Thoracic aorta (tissue), 2 donors: ENCODE data around the gene ZBTB7C. TPM values are rescaled to one million over a fixed set of nuclear protein-coding genes. Genes with fewer than 3 reads are reported as not detected.

Source experiments
- ATAC-seq: fragments of 150-250 bp; one replicate; pipeline ENCODE4 v1.8.0; 2017; ENCODE audit warnings: low read depth; ENCODE audit not compliant: insufficient number of reproducible peaks, low FRiP score
- DNase-seq: peaks from one replicate; pipeline ENCODE4 v3.0.0-alpha.2; 2020; ENCODE audit warnings: low spot score
- H3K27ac ChIP-seq, 2 donors: fragments of 200-600 bp; sonication (generic); 1 replicate in 1 of 2; 2 replicates in 1 of 2; pipeline ENCODE4 v1.5.1; 2016; ENCODE audit warnings: mild to moderate bottlenecking in 2 of 2, moderate library complexity in 2 of 2
- H3K27me3 ChIP-seq: fragments of 200-600 bp; sonication (generic); replicated peaks from 2 replicates; pipeline ENCODE4 v1.6.0; 2016; ENCODE audit warnings: mild to moderate bottlenecking; ENCODE audit not compliant: insufficient read depth
- H3K36me3 ChIP-seq: fragments of 200-600 bp; sonication (generic); one replicate; pipeline ENCODE4 v1.5.1; 2016
- H3K4me1 ChIP-seq, 2 donors: fragments of 200-600 bp; sonication (generic); 1 replicate in 1 of 2; 2 replicates in 1 of 2; pipeline versions ENCODE4 v1.5.1 to v1.6.0; 2016; ENCODE audit warnings: low read depth in 2 of 2, mild to moderate bottlenecking in 1 of 2; ENCODE audit not compliant: control insufficient read depth in 1 of 2
- H3K4me3 ChIP-seq: fragments of 200-600 bp; sonication (generic); 2 replicates; pipeline ENCODE4 v1.5.1; 2016; ENCODE audit warnings: mild to moderate bottlenecking
- H3K9me3 ChIP-seq: fragments of 200-600 bp; sonication (generic); 2 replicates; pipeline ENCODE4 v1.5.1; 2016
- total RNA-seq, 2 donors: library from RNA; depleted of rRNA; stranded (reverse); fragments of >200 nt; gene quantifications; one replicate each; pipeline versions ENCODE4 v1.1.0 to v1.2.3, GENCODE V29; 2016
- TF ChIP-seq, protein P1 (sequence below): fragments of 200-600 bp; sonication (generic); IDR thresholded peaks from one replicate; pipeline ENCODE4 v1.5.1; 2019; ENCODE audit warnings: antibody characterized with exemption

The ZBTB7C gene
- total RNA-seq, 2 donors from 2014 or later, result 9.6 to 10.9 TPM

DNA sequence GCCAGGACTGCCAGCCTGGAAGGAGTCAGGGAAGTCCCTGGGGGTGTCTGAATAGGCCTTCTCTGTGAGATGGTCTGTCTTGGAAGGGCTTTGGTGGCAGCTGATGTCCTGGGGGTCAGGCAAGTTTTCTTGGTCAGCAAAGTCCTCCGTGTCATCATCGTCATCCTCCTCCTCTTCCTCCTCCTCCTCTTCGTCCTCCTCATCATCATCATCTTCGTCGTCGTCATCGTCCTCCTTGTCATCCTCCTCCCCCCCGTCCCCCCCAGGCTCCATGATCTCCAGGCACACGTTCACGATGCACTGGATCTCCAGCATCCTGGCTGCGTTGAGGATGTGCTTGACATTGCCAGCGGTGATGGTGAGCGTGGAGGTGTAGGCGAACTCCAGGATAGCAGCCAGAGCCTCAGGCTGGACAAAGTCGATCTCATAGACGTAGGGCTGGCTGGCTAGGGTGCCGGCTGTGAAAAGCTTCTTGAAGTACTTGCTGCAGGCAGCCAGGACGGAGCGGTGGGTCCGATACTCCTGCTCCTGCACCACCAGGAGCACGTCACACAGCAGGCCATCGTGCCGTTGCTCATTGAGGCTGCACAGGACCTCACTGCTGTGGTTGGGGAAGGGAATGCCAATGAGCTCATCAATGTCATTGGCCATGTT lies 368.6 kb downstream of the ZBTB7C start:
- Histone ChIP-seq H3K27ac (no peak overlapping the region), H3K9me3 (no peaks in the 10 kb centered on the region), H3K4me3 (no peak overlapping the region), H3K27me3 (no peaks in the 10 kb centered on the region), H3K36me3 (peaks cover 3% of the 10 kb centered on the region), H3K4me1 (no peaks in the 10 kb centered on the region)
- TF ChIP-seq, protein P1, sequence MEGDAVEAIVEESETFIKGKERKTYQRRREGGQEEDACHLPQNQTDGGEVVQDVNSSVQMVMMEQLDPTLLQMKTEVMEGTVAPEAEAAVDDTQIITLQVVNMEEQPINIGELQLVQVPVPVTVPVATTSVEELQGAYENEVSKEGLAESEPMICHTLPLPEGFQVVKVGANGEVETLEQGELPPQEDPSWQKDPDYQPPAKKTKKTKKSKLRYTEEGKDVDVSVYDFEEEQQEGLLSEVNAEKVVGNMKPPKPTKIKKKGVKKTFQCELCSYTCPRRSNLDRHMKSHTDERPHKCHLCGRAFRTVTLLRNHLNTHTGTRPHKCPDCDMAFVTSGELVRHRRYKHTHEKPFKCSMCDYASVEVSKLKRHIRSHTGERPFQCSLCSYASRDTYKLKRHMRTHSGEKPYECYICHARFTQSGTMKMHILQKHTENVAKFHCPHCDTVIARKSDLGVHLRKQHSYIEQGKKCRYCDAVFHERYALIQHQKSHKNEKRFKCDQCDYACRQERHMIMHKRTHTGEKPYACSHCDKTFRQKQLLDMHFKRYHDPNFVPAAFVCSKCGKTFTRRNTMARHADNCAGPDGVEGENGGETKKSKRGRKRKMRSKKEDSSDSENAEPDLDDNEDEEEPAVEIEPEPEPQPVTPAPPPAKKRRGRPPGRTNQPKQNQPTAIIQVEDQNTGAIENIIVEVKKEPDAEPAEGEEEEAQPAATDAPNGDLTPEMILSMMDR, result no peak
- ATAC-seq, result no peak
- DNase-seq, result no peak

DNA sequence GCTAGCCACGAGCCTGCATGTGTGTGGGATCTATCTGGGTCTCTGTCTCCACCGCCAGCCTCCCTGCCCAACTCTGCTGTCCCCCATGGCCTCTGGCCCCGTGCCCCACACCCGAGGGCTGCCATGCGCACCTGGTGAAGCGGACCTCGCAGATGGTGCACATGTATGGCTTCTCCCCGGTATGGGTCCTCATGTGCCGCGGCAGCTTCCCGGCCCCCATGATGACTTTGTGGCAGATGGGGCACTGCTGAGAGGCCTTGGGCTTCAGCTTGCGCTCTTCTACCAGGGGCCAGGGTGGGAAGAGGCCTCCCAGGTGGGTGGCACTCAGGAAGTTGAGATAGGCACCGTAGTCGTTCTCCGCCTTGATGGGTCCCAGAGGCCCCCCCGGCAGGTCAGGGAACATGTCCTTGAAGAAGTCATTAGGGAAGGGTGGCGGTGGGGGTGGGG lies 369.4 kb downstream of the ZBTB7C start:
- H3K4me1 ChIP-seq, result no peaks in the 10 kb centered on the region
- TF ChIP-seq, protein P1, result no peak
- DNase-seq, result no peak
- H3K9me3 ChIP-seq, result no peaks in the 10 kb centered on the region
- no peak overlapping the region for H3K4me3 ChIP-seq
- peaks cover 3% of the 10 kb centered on the region for H3K36me3 ChIP-seq
- no peak for ATAC-seq
- H3K27me3 ChIP-seq, result no peaks in the 10 kb centered on the region
- no peak overlapping the region for H3K27ac ChIP-seq

DNA sequence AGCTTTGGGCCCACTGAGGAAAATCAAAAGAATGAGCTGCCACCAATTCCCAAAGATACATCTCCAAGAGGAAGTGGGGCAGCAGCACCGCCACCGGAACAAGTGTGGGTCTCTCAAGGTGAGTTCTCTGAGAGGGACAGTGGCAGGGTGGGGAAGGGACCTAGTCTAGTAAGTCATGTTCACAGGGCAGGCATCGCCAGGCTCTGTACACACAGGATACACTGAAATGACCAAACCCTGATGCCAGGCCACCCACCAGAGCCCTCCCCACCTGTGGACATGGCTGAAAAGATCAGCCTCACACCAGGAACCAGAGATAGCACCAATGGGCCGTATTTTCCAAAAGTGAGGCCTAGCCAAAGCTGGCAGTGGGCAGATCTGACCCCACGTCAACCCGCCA lies 370.5 kb downstream of the ZBTB7C start:
- ATAC-seq (no peak), DNase-seq (no peak)
- Histone ChIP-seq H3K9me3 (no peaks in the 10 kb centered on the region), H3K4me3 (no peak overlapping the region), H3K4me1 (peaks cover 0 to 10% of the 10 kb centered on the region in 2 donors), H3K36me3 (peaks cover 3% of the 10 kb centered on the region), H3K27me3 (no peaks in the 10 kb centered on the region), H3K27ac (no peak overlapping the region)
- TF ChIP-seq, protein P1, result no peak

DNA sequence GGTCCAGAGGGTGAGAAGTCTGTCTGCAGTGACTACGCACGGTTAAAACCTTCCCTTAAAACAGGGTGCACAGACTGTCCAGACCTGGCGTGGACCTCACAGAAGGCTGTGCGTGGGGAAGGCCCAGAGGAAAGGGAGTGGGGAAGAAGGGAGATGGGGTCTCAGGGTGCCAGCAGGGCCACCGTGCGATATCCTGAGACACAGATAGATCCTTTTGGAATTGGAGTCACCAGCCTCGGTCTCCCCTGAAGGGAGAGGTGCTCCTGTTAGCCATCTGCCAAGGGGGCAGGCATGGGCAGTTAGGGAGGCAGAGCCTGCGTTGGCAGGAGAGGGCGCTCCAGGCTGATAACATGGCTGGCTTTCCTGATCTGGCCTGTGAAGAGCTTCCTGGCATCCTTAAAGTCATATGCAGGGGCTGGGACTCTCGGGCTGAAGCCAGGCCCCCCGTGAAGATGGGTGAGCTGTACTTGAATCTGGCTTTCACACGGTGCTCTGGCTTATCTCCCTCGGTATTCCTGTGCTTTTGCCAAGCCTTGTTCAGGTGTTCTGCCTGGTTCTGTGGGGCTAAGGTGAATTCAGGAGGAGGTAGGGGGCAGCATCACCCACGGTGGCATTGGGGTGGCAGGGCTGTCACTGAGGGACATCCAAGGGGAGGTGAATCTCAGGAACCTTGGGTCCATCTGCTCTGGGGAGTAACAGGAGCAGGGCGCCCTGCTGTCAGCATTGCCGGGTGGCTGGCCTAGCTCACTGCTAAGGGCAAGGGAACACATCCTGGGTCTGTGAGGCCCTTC lies 371.5 kb downstream of the ZBTB7C start:
- no peaks in the 10 kb centered on the region for H3K27me3 ChIP-seq
- no peak overlapping the region for H3K27ac ChIP-seq
- DNase-seq, result no peak
- peaks cover 3% of the 10 kb centered on the region for H3K36me3 ChIP-seq
- no peak overlapping the region for H3K4me3 ChIP-seq
- no peaks in the 10 kb centered on the region for H3K9me3 ChIP-seq
- peaks cover 0 to 18% of the 10 kb centered on the region in 2 donors for H3K4me1 ChIP-seq
- TF ChIP-seq, protein P1, result no peak
- ATAC-seq, result no peak

DNA sequence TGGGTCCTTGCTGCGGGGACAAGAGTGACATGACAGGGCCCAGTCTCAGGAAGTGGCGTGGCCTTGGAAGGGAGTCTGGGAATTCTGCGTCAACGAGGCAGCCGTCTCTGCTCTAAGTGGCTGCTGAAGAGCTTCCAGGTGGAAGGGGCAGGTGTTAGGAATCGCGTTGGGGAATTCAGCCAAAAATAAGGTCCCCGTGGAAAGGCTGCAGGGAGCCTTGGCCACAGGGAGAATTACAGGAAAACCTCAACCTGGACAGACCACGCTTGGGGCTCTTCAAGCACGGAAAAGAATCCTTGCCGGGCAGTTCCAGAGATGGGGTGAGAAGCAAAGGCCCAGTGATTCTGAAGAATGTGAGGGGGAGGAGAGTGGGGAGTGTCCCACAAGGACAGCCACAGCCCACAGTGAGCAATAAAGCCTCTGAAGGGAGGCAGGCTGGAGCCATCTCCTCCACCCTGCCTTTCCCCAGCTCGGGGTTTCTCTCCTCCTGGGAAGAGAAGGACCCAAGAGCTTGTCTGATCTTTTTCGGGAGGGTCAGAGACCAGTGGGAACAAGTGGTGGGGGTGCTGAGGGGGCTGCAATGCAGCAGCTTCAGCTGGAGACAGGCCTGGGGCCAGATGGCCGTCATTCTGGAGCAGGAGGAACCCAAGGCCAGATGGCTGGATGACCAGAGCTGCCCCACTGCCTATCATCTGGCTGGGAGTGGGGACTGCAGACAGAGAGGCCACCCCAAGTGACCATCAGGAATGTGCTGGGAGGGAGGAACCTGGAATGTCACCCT lies 372.4 kb downstream of the ZBTB7C start:
- Histone ChIP-seq H3K36me3 (peaks cover 3% of the 10 kb centered on the region), H3K9me3 (no peaks in the 10 kb centered on the region), H3K4me1 (peaks cover 0 to 18% of the 10 kb centered on the region in 2 donors), H3K27ac (no peak overlapping the region), H3K27me3 (no peaks in the 10 kb centered on the region), H3K4me3 (no peak overlapping the region)
- DNase-seq (no peak), ATAC-seq (no peak)
- TF ChIP-seq, protein P1, result no peak
